ENCODE measurements around the gene LAMA3.

The LAMA3 gene

DNA sequence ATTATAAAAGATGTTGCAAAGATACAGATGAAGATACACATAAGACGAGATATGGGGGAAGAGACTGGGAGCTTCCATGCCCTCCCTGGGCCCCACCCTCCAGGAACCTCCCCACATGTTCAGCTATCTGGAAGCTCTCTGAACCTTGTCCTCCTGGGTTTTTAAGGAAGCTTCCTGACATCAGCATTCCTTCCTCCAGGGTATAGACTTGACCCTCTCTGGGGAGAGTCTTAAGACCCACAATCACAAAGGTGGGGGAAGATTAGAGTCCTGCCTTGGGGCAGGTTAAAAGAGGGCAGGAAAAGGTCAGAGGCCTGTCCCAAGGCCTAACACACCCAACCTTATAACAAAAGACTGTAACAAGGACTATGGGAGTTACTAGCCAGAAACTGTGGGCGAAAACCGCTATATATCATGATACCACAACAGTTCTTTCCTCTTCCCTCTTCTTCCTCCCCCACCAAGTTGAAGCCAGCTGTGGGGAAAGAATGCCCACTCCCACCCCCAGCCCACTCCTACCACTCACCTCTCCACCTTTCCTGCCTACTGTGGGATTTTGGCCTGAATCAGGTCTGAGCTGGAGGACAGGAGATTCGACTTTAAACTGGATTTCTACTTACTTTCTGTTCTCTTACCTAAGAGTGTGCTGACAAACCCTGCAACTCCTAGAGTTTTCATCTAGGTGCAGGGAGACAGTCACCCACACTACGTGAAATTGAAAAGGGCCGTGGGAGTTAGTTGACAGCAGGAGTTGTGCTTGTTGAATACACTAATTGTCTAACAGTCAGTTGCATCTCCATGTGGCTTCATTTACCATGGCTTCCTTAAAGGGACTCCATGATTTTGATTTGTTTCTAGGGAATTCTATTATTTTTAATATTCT, 105.0 kb downstream of the LAMA3 start:
- H3K9me3 ChIP-seq (ENCODE audit: control insufficient read depth, insufficient read depth, low read length) = no peaks in the 10 kb centered on the region
- no CpG with 5 or more reads among the region's 6 CpGs for WGBS (ENCODE audit: insufficient coverage, insufficient read length)
- H3K27me3 ChIP-seq (ENCODE audit: control insufficient read depth, insufficient read depth, low read length) = no peaks in the 10 kb centered on the region
- H3K4me3 ChIP-seq (ENCODE audit: low read length) = no peak overlapping the region
- DNase-seq (ENCODE audit: low read depth, low spot score) = no peak
- H3K36me3 ChIP-seq (ENCODE audit: control insufficient read depth, insufficient read depth, low read length) = no peaks in the 10 kb centered on the region
- no peaks in the 10 kb centered on the region for H3K4me1 ChIP-seq (ENCODE audit: control insufficient read depth, insufficient read depth, low read length)
- no peak overlapping the region for H3K27ac ChIP-seq (ENCODE audit: low read length)

DNA sequence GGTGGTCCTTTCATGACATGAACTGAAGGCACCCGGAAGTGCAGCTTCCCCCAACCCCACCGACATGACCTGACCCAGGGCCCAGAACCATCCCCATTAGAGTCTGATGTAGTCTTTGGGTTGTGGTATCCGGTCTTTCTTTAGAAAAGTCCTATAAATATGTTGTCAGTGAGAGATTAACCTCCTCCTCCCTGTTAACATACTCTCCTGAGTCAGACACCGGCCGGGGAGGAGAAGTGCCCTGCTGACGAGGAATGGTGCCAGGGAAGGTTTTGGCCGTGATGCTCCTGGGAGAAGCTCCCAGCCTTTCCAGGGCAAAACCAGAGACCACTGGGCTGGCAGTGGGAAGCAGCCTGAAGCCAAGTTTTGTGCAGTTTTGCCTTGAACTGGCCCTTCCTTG, 109.0 kb downstream of the LAMA3 start:
- Histone ChIP-seq H3K9me3 (ENCODE audit: control insufficient read depth, insufficient read depth, low read length) (no peaks in the 10 kb centered on the region), H3K4me1 (ENCODE audit: control insufficient read depth, insufficient read depth, low read length) (no peaks in the 10 kb centered on the region), H3K27me3 (ENCODE audit: control insufficient read depth, insufficient read depth, low read length) (no peaks in the 10 kb centered on the region), H3K36me3 (ENCODE audit: control insufficient read depth, insufficient read depth, low read length) (no peaks in the 10 kb centered on the region), H3K4me3 (ENCODE audit: low read length) (no peak overlapping the region), H3K27ac (ENCODE audit: low read length) (no peak overlapping the region)
- WGBS (ENCODE audit: insufficient coverage, insufficient read length) = no CpG with 5 or more reads among the region's 7 CpGs
- DNase-seq (ENCODE audit: low read depth, low spot score) = no peak

DNA sequence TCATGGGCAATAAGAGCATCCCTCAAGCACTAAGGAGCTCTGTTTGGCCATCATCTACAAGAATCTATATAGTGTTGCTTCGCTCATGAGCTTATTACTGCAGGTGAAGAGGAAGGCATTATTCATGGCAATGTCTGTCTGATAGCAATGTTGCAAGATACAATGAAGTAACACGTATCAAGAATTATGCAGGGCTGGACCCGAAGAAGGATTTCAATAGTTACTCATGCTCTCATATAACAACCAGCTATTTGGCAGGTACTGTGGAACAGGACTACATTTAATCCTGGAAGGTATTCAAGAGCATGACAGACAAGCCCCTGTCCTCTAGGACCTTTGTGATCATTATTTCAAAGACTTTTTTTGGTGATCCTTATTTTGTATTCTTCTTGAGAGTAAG, 109.6 kb downstream of the LAMA3 start:
- H3K27me3 ChIP-seq (ENCODE audit: control insufficient read depth, insufficient read depth, low read length) = no peaks in the 10 kb centered on the region
- no peak overlapping the region for H3K4me3 ChIP-seq (ENCODE audit: low read length)
- no CpG with 5 or more reads among the region's 3 CpGs for WGBS (ENCODE audit: insufficient coverage, insufficient read length)
- no peak overlapping the region for H3K27ac ChIP-seq (ENCODE audit: low read length)
- no peaks in the 10 kb centered on the region for H3K9me3 ChIP-seq (ENCODE audit: control insufficient read depth, insufficient read depth, low read length)
- H3K36me3 ChIP-seq (ENCODE audit: control insufficient read depth, insufficient read depth, low read length) = no peaks in the 10 kb centered on the region
- no peak for DNase-seq (ENCODE audit: low read depth, low spot score)
- no peaks in the 10 kb centered on the region for H3K4me1 ChIP-seq (ENCODE audit: control insufficient read depth, insufficient read depth, low read length)

DNA sequence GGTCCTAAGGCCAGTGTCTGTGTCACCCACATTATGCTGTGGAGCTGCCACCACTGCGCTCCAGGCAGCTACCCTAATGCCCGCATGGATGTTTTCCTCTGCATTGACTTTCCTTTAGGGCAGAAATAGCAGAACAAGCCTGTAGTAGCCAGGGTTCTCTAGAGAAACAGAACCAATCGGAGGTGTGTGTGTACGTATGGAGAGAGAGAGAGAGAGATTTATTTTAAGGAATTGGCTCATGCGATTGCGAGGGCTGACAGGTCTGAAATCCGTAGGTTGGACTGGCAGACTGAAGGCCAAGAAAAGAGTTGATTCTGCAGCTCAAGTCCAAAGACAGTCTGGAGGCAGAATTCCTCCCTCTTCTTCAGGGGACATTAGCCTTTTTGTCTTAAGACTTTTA, 110.3 kb downstream of the LAMA3 start:
- Histone ChIP-seq H3K36me3 (ENCODE audit: control insufficient read depth, insufficient read depth, low read length) (no peaks in the 10 kb centered on the region), H3K4me1 (ENCODE audit: control insufficient read depth, insufficient read depth, low read length) (no peaks in the 10 kb centered on the region), H3K27ac (ENCODE audit: low read length) (no peak overlapping the region), H3K4me3 (ENCODE audit: low read length) (no peak overlapping the region), H3K9me3 (ENCODE audit: control insufficient read depth, insufficient read depth, low read length) (no peaks in the 10 kb centered on the region), H3K27me3 (ENCODE audit: control insufficient read depth, insufficient read depth, low read length) (no peaks in the 10 kb centered on the region)
- WGBS (ENCODE audit: insufficient coverage, insufficient read length) = 100% methylated on average over 3 of the region's 7 CpGs
- no peak for DNase-seq (ENCODE audit: low read depth, low spot score)

DNA sequence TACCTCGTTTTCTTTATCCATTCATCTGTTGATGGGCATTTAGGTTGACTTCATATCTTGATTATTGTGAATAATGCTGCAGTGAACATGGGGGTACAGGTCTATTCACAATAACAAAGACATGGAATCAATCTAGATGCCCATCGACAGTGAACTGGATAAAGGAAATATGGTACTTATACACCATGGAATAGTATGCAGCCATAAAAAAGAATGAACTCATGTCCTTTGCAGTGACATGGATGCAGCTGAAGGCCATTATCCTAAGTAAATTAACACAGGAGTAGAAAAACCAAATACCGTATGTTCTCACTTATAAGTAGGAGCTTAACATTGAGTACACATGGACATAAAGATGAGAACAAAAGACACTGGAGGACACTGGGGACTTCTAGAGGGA, 111.6 kb downstream of the LAMA3 start:
- H3K36me3 ChIP-seq (ENCODE audit: control insufficient read depth, insufficient read depth, low read length) = no peaks in the 10 kb centered on the region
- H3K27me3 ChIP-seq (ENCODE audit: control insufficient read depth, insufficient read depth, low read length) = no peaks in the 10 kb centered on the region
- H3K4me3 ChIP-seq (ENCODE audit: low read length) = no peak overlapping the region
- H3K4me1 ChIP-seq (ENCODE audit: control insufficient read depth, insufficient read depth, low read length) = no peaks in the 10 kb centered on the region
- WGBS (ENCODE audit: insufficient coverage, insufficient read length) = no CpG with 5 or more reads among the region's 3 CpGs
- H3K27ac ChIP-seq (ENCODE audit: low read length) = no peak overlapping the region
- no peaks in the 10 kb centered on the region for H3K9me3 ChIP-seq (ENCODE audit: control insufficient read depth, insufficient read depth, low read length)
- no peak for DNase-seq (ENCODE audit: low read depth, low spot score)

DNA sequence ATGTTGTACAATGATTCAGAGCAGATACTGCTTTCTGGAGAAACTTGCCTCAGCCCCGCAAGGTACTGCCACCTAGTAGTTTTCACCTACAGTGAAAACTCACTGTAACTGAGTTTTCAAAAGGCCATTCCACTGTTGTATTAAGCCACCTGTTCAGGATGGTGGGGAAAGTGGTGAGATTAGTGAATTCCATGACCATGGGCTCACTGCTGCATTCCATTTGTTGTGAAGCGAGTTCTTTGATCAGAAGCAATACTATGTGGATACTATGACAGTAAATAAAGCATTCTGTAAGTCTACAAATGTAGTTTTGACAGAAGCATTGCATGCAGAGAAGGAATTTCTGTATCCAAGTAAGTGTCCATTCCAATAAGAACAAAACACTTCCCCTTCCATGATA, 113.6 kb downstream of the LAMA3 start:
- no peaks in the 10 kb centered on the region for H3K4me1 ChIP-seq (ENCODE audit: control insufficient read depth, insufficient read depth, low read length)

DNA sequence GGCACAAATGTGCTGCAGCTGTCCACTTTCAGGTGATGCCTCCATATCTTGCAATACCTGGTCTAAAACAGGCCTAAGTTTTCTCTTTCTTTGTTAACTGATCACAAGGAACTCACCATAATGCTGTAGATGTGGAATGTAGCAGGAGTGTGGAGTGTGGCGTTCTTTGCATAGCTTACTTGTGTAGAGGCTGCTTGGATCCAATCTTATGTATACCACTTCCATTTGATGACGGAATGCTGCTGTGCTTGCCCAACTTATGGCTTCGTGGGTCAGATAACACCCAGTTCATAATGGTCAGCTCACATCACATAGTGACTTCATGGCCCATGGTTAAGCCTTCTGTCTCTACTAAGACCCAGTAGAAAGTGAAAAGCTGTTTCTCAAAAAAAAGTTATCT, 114.5 kb downstream of the LAMA3 start:
- no peak for DNase-seq (ENCODE audit: low read depth, low spot score)
- H3K27ac ChIP-seq (ENCODE audit: low read length) = no peak overlapping the region
- no peaks in the 10 kb centered on the region for H3K4me1 ChIP-seq (ENCODE audit: control insufficient read depth, insufficient read depth, low read length)
- H3K9me3 ChIP-seq (ENCODE audit: control insufficient read depth, insufficient read depth, low read length) = no peaks in the 10 kb centered on the region
- no peak overlapping the region for H3K4me3 ChIP-seq (ENCODE audit: low read length)
- H3K27me3 ChIP-seq (ENCODE audit: control insufficient read depth, insufficient read depth, low read length) = no peaks in the 10 kb centered on the region
- H3K36me3 ChIP-seq (ENCODE audit: control insufficient read depth, insufficient read depth, low read length) = no peaks in the 10 kb centered on the region
- WGBS (ENCODE audit: insufficient coverage, insufficient read length) = no CpG with 5 or more reads among the region's 3 CpGs

More for the DNA sequence above, 113.6 kb downstream of the LAMA3 start:
- Histone ChIP-seq H3K36me3 (ENCODE audit: control insufficient read depth, insufficient read depth, low read length) (no peaks in the 10 kb centered on the region), H3K4me3 (ENCODE audit: low read length) (no peak overlapping the region), H3K27me3 (ENCODE audit: control insufficient read depth, insufficient read depth, low read length) (no peaks in the 10 kb centered on the region), H3K9me3 (ENCODE audit: control insufficient read depth, insufficient read depth, low read length) (no peaks in the 10 kb centered on the region), H3K27ac (ENCODE audit: low read length) (no peak overlapping the region)
- no peak for DNase-seq (ENCODE audit: low read depth, low spot score)
- no CpG with 5 or more reads among the region's 2 CpGs for WGBS (ENCODE audit: insufficient coverage, insufficient read length)

DNA sequence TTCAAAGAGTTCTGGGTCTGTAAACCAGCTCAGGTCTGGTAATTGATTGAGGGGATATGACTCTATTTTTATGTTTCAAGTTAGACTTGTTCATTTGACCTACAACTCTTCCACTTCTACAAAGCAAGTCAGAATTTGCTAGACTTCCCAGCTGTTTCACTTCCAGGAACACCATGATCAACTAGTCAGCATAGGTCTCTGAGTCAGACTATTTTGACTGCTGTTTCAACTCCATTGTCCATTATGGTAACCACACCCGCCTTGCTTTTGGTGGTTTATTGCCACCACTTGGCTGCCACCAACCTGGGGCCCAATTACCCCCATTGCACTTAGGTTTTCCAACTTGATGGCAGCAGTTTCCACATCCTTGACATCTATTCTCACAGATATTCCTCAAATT, 116.6 kb downstream of the LAMA3 start:
- Histone ChIP-seq H3K9me3 (ENCODE audit: control insufficient read depth, insufficient read depth, low read length) (no peaks in the 10 kb centered on the region), H3K27me3 (ENCODE audit: control insufficient read depth, insufficient read depth, low read length) (no peaks in the 10 kb centered on the region), H3K4me1 (ENCODE audit: control insufficient read depth, insufficient read depth, low read length) (no peaks in the 10 kb centered on the region), H3K4me3 (ENCODE audit: low read length) (no peak overlapping the region), H3K36me3 (ENCODE audit: control insufficient read depth, insufficient read depth, low read length) (no peaks in the 10 kb centered on the region), H3K27ac (ENCODE audit: low read length) (no peak overlapping the region)
- WGBS (ENCODE audit: insufficient coverage, insufficient read length) = no CpG with 5 or more reads among the region's 1 CpG
- DNase-seq (ENCODE audit: low read depth, low spot score) = no peak

DNA sequence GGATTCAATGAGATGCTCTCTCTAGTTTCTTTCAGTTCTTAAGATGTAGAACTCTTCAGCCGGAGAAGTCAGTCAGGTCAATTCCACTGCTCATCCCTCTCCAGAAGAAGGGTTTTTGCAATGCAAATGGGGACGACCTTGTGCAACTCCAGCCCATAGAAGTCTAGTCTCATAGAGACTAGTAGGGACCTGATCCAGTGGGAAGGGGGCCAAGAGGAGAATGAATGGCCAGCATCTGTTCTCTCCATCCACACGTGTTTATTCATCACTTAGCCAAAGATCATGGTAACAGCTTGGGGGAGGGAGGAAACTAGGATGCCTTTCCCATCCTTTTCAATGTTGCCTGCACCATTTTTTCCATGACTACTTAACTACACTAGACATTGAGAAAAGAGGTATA, 120.2 kb downstream of the LAMA3 start:
- Histone ChIP-seq H3K27ac (ENCODE audit: low read length) (no peak overlapping the region), H3K9me3 (ENCODE audit: control insufficient read depth, insufficient read depth, low read length) (no peaks in the 10 kb centered on the region), H3K27me3 (ENCODE audit: control insufficient read depth, insufficient read depth, low read length) (no peaks in the 10 kb centered on the region), H3K4me1 (ENCODE audit: control insufficient read depth, insufficient read depth, low read length) (no peaks in the 10 kb centered on the region), H3K4me3 (ENCODE audit: low read length) (no peak overlapping the region), H3K36me3 (ENCODE audit: control insufficient read depth, insufficient read depth, low read length) (no peaks in the 10 kb centered on the region)
- WGBS (ENCODE audit: insufficient coverage, insufficient read length) = no CpG with 5 or more reads among the region's 3 CpGs
- no peak for DNase-seq (ENCODE audit: low read depth, low spot score)

DNA sequence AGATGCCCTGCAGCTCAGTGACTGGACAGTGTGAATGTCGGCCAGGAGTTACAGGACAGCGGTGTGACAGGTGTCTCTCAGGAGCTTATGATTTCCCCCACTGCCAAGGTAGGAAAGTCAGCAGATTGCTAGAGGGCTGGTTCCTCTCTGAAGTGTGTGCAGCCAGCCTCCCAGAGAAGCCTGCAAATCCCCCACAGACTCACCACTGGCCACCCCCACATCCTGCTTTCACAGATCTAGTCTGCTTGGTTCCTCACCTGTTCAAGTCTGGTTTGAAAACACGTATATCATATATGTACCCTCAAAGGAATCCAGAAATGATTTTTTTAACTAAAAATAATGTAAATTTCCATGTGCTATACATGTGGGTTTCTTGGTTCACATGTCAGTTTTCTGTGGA, 121.1 kb downstream of the LAMA3 start:
- Histone ChIP-seq H3K27me3 (ENCODE audit: control insufficient read depth, insufficient read depth, low read length) (no peaks in the 10 kb centered on the region), H3K36me3 (ENCODE audit: control insufficient read depth, insufficient read depth, low read length) (no peaks in the 10 kb centered on the region), H3K4me3 (ENCODE audit: low read length) (no peak overlapping the region), H3K4me1 (ENCODE audit: control insufficient read depth, insufficient read depth, low read length) (no peaks in the 10 kb centered on the region; the same call in 1 of the 2 replicates), H3K9me3 (ENCODE audit: control insufficient read depth, insufficient read depth, low read length) (no peaks in the 10 kb centered on the region), H3K27ac (ENCODE audit: low read length) (no peak overlapping the region)
- DNase-seq (ENCODE audit: low read depth, low spot score) = no peak
- no CpG with 5 or more reads among the region's 3 CpGs for WGBS (ENCODE audit: insufficient coverage, insufficient read length)

DNA sequence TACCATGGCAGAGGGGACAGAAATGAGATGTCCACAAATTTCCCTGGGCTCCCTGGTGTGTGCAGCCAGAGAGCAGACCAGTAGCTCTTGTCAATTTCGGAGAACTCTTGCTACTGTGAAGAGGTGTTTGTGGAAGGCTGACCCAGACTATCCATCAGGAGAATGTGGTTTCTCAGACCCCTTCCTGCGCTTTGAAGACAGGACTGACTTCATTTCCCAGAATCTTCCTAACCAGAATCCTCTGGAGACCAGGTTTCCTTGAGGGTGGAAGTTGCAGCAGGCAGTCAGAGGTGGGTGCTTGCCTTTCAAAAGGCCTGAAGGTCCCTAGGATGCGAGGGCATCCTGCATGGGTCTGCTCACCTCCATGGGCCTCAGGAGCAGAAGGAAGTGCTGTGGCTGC, 121.9 kb downstream of the LAMA3 start:
- no peak for DNase-seq (ENCODE audit: low read depth, low spot score)
- no CpG with 5 or more reads among the region's 3 CpGs for WGBS (ENCODE audit: insufficient coverage, insufficient read length)
- Histone ChIP-seq H3K36me3 (ENCODE audit: control insufficient read depth, insufficient read depth, low read length) (no peaks in the 10 kb centered on the region), H3K27ac (ENCODE audit: low read length) (no peak overlapping the region), H3K4me3 (ENCODE audit: low read length) (no peak overlapping the region), H3K27me3 (ENCODE audit: control insufficient read depth, insufficient read depth, low read length) (no peaks in the 10 kb centered on the region), H3K4me1 (ENCODE audit: control insufficient read depth, insufficient read depth, low read length) (no peaks in the 10 kb centered on the region; the same call in 1 of the 2 replicates), H3K9me3 (ENCODE audit: control insufficient read depth, insufficient read depth, low read length) (no peaks in the 10 kb centered on the region)
